Measurements from ENCODE around the gene MEOX1. TPM values are rescaled to one million over a fixed set of nuclear protein-coding genes. Genes with fewer than 3 reads are reported as not detected.

MEOX1 gene
- total RNA-seq, 1 experiment from 2014 or later: 0.21 TPM

DNA sequence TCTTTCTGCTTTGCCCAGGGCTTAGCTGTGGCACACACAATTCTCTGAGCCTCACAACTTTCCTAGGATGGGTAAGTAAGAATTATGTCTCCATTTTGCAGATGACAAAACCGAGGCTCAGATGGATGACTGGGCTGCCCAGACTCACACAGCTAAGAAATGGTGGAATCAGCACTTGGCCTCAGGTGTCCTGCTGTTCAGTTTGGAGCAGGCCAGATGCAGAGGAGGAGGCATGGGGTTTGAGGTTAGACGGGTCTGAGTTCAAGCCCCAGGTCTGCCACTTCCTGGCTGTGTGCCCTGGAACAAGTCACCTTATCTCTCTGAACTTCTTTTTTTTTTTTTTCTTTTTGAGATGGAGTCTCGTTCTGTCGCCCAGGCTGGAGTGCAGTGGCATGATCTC, 1.7 kb upstream of the MEOX1 start:
- Histone ChIP-seq H3K36me3 (ENCODE audit: control insufficient read depth, insufficient read depth, low read length) (no peaks in the 10 kb centered on the region), H3K27me3 (ENCODE audit: control insufficient read depth, insufficient read depth, low read length) (no peaks in the 10 kb centered on the region), H3K4me3 (ENCODE audit: low read depth in 2 of 2, low read length in 2 of 2) (no peak overlapping the region), H3K9me3 (ENCODE audit: control insufficient read depth, insufficient read depth, low read depth, low read length) (no peaks in the 10 kb centered on the region), H3K27ac (ENCODE audit: low read length) (no peak overlapping the region), H3K4me1 (ENCODE audit: control insufficient read depth, insufficient read depth, low read length) (no peaks in the 10 kb centered on the region; the same call in 1 of the 2 replicates)
- no peak for DNase-seq (ENCODE audit: low read depth, low spot score)
- TF ChIP-seq, protein P1, sequence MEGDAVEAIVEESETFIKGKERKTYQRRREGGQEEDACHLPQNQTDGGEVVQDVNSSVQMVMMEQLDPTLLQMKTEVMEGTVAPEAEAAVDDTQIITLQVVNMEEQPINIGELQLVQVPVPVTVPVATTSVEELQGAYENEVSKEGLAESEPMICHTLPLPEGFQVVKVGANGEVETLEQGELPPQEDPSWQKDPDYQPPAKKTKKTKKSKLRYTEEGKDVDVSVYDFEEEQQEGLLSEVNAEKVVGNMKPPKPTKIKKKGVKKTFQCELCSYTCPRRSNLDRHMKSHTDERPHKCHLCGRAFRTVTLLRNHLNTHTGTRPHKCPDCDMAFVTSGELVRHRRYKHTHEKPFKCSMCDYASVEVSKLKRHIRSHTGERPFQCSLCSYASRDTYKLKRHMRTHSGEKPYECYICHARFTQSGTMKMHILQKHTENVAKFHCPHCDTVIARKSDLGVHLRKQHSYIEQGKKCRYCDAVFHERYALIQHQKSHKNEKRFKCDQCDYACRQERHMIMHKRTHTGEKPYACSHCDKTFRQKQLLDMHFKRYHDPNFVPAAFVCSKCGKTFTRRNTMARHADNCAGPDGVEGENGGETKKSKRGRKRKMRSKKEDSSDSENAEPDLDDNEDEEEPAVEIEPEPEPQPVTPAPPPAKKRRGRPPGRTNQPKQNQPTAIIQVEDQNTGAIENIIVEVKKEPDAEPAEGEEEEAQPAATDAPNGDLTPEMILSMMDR (IDR thresholded peaks at IDR 0.05): no peak
- no peak for TF ChIP-seq POLR2AphosphoS5 (IDR thresholded peaks at IDR 0.05; ENCODE audit: low read depth, low read length)
- TF ChIP-seq REST (IDR thresholded peaks at IDR 0.05; ENCODE audit: insufficient read depth in 1 of 2, low read depth in 2 of 2, low read length in 1 of 2): no peak
- TF ChIP-seq SIN3A (IDR thresholded peaks at IDR 0.05; ENCODE audit: borderline replicate concordance, insufficient read depth, low read depth, low read length): no peak
- TF ChIP-seq TCF7L2 (IDR thresholded peaks at IDR 0.05; ENCODE audit: low read depth, low read length): no peak
- POLR2A ChIA-PET: no interaction called here
- intact Hi-C loops (cut with micrococcal nuclease; ENCODE audit: unreplicated experiment) (no loop called here), in situ Hi-C loops (cut with HindIII; ENCODE audit: low pct_unique_long_range_greater_than_20kb, low sequenced_read_pairs) (no loop called here)
- CTCF ChIA-PET: no interaction called here
- ATAC-seq: no peak
- no TSS peak for BruUV-seq (replicated peaks)

GRCh38 chr17:43662413-43663141, 855 bp upstream of the MEOX1 start:
- DNase-seq (ENCODE audit: low read depth, low spot score) (no peak), ATAC-seq (no peak)
- no peaks in the 10 kb centered on the region for H3K9me3 ChIP-seq (ENCODE audit: control insufficient read depth, insufficient read depth, low read depth, low read length)
- no TSS peak for BruUV-seq (replicated peaks)
- H3K4me3 ChIP-seq (ENCODE audit: low read depth in 2 of 2, low read length in 2 of 2): no peak overlapping the region
- H3K27ac ChIP-seq (ENCODE audit: low read length): no peak overlapping the region
- ChIA-PET CTCF (no interaction called here), POLR2A (interaction anchor here (0.5 kb wide), 1 partner anchor 175 kb away, joined by 7 read pairs; no protein-coding TSS in a partner anchor)
- H3K36me3 ChIP-seq (ENCODE audit: control insufficient read depth, insufficient read depth, low read length): no peaks in the 10 kb centered on the region
- H3K4me1 ChIP-seq (ENCODE audit: control insufficient read depth, insufficient read depth, low read length): no peaks in the 10 kb centered on the region; the same call in 1 of the 2 replicates
- in situ Hi-C loops (cut with HindIII; ENCODE audit: low pct_unique_long_range_greater_than_20kb, low sequenced_read_pairs) (no loop called here), intact Hi-C loops (cut with micrococcal nuclease; ENCODE audit: unreplicated experiment) (no loop called here)
- H3K27me3 ChIP-seq (ENCODE audit: control insufficient read depth, insufficient read depth, low read length): no peaks in the 10 kb centered on the region
- TF ChIP-seq REST (IDR thresholded peaks at IDR 0.05; ENCODE audit: insufficient read depth in 1 of 2, low read depth in 2 of 2, low read length in 1 of 2): no peak

Data from Panc1 (cell line).